ENCODE results near the gene FBXL13. TPM values are rescaled to one million over a fixed set of nuclear protein-coding genes. Genes with fewer than 3 reads are reported as not detected.
A peak's percentile ranks its signal among the peaks of the same experiment; 100 is the strongest.

Gene FBXL13
- total RNA-seq, 2 donors from 2014 or later: 1.6 to 1.7 TPM

GRCh38 chr7:102993718-102994029 lies 80.9 kb downstream of the FBXL13 start:
- no peak overlapping the region for H3K27ac ChIP-seq
- H3K4me1 ChIP-seq: peaks cover 0 to 17% of the 10 kb centered on the region in 2 donors
- no peak overlapping the region for H3K4me3 ChIP-seq
- H3K27me3 ChIP-seq: no peaks in the 10 kb centered on the region
- no peak for DNase-seq (ENCODE audit: low spot score)
- TF ChIP-seq CTCF (IDR thresholded peaks at IDR 0.05): no peak
- H3K9me3 ChIP-seq: no peaks in the 10 kb centered on the region
- H3K36me3 ChIP-seq: no peaks in the 10 kb centered on the region

DNA sequence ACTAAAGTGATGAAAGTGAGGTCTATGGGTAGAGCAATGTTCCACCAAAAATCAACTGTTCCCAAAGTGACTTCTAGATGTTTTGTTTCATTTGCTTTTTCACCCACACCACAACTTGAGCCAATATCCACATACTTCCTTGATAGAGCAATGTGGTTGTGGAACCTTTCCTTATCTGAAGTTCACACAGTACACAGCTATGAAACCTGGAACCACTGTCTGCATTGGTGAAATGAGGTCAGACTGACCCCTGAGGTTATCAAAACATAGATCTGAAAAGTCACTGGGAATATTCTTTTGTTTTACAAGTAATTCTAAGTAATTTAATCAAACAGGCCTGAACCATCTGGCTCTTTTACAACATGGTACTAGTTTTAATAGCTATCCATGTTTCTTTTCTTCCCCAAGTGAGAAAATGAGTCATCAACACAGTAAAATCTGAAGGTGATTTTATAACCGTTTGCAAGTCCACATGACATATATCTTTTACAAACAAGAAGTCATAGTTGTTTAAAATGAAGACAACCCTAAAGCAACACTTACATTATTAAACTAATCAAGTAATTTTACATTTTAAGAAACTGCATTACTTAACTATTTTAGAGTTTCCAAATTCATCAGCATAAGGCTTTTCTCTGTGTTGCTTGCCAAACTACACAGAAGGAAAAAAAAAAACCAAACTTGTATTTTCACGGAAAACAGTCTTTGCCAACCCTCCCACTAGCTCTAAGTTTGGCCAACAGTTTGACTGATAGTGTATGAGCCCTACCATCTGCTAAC lies 81.5 kb downstream of the FBXL13 start:
- peak overlapping the region; percentile 58 to 65 for H3K27ac ChIP-seq
- peaks cover 0 to 17% of the 10 kb centered on the region in 2 donors for H3K4me1 ChIP-seq
- no peak for TF ChIP-seq CTCF (IDR thresholded peaks at IDR 0.05)
- no peaks in the 10 kb centered on the region for H3K27me3 ChIP-seq
- no peak for DNase-seq (ENCODE audit: low spot score)
- H3K9me3 ChIP-seq: no peaks in the 10 kb centered on the region
- no peak overlapping the region for H3K4me3 ChIP-seq
- H3K36me3 ChIP-seq: no peaks in the 10 kb centered on the region

DNA sequence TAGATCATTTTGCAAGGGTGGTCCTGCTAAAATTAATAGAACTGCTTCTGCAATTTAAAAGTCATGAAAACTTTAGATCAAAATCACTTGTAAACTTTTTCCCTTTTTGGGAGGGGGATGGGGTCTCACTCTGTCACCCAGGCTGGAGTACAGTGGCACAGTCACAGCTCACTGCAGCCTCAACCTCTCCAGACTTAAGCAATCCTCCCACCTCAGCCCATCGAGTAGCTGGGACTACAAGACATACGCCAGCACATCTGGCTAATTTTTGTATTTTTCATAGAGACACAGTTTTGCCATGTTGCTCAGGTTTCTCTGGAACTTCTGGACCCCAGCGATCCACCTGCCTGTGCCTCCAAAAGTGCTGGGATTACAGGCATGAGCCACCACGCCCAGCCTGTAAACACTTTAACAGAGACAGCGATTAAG lies 82.1 kb downstream of the FBXL13 start:
- Histone ChIP-seq H3K27me3 (no peaks in the 10 kb centered on the region), H3K27ac (peak overlapping the region; percentile 58 to 65), H3K9me3 (no peaks in the 10 kb centered on the region), H3K4me1 (peaks cover 0 to 17% of the 10 kb centered on the region in 2 donors), H3K36me3 (no peaks in the 10 kb centered on the region), H3K4me3 (no peak overlapping the region)
- TF ChIP-seq CTCF (IDR thresholded peaks at IDR 0.05): no peak
- DNase-seq (ENCODE audit: low spot score): no peak

- Histone ChIP-seq H3K27me3 (no peaks in the 10 kb centered on the region), H3K4me3 (no peak overlapping the region), H3K27ac (peak overlapping the region; percentile 58 to 65), H3K36me3 (no peaks in the 10 kb centered on the region), H3K9me3 (no peaks in the 10 kb centered on the region), H3K4me1 (peaks cover 0 to 17% of the 10 kb centered on the region in 2 donors)
- no peak for DNase-seq (ENCODE audit: low spot score)
- no peak for TF ChIP-seq CTCF (IDR thresholded peaks at IDR 0.05)
These were observed 82.9 kb downstream of the FBXL13 start for GRCh38 chr7:102991540-102992214.

- no peaks in the 10 kb centered on the region for H3K27me3 ChIP-seq
- H3K4me1 ChIP-seq: peaks cover 0 to 17% of the 10 kb centered on the region in 2 donors
- H3K4me3 ChIP-seq: no peak overlapping the region
- no peak for TF ChIP-seq CTCF (IDR thresholded peaks at IDR 0.05)
- no peaks in the 10 kb centered on the region for H3K9me3 ChIP-seq
- H3K36me3 ChIP-seq: no peaks in the 10 kb centered on the region
- peak overlapping the region in 1 of 2 donors; percentile 15 for H3K27ac ChIP-seq
- no peak for DNase-seq (ENCODE audit: low spot score)
These were observed 83.5 kb downstream of the FBXL13 start for GRCh38 chr7:102991077-102991539.

Measured in right atrium auricular region (tissue), 2 donors.